Loucy (cell line): ENCODE results near the gene CEP44.

Experiments
- H2AFZ ChIP-seq: fragments of 200-600 bp; sonication (generic); 2 replicates; pipeline ENCODE4 v1.6.0; 2016; ENCODE audit warnings: antibody characterized with exemption, mild to moderate bottlenecking, low read length, moderate library complexity
- H3F3A ChIP-seq: fragments of 200-600 bp; 2 replicates; pipeline ENCODE4 v1.6.0; 2016; ENCODE audit warnings: antibody characterized with exemption, low read depth, mild to moderate bottlenecking
- H3K27me3 ChIP-seq: fragments of 200-600 bp; sonication (generic); 2 replicates; pipeline ENCODE4 v1.6.1; 2014; ENCODE audit warnings: low read length, mild to moderate bottlenecking; ENCODE audit not compliant: insufficient read depth, poor library complexity, severe bottlenecking
- H3K36me3 ChIP-seq: fragments of 200-600 bp; sonication (generic); 2 replicates; pipeline ENCODE4 v1.6.1; 2016; ENCODE audit warnings: low read length; ENCODE audit not compliant: insufficient read depth
- H3K4me1 ChIP-seq: fragments of 200-600 bp; sonication (generic); 2 replicates; pipeline ENCODE4 v1.5.1; 2014; ENCODE audit warnings: low read length, mild to moderate bottlenecking; ENCODE audit not compliant: insufficient read depth, poor library complexity, severe bottlenecking
- H3K4me2 ChIP-seq: fragments of 200-600 bp; sonication (generic); 2 replicates; pipeline ENCODE4 v1.6.0; 2014; ENCODE audit warnings: antibody characterized with exemption, low read length, low read depth, mild to moderate bottlenecking; ENCODE audit not compliant: poor library complexity, severe bottlenecking
- H3K4me3 ChIP-seq: fragments of 200-600 bp; sonication (generic); 2 replicates; pipeline ENCODE4 v1.5.1; 2014; ENCODE audit warnings: low read length, mild to moderate bottlenecking, mixed read lengths; ENCODE audit not compliant: poor library complexity, severe bottlenecking
- H3K79me2 ChIP-seq: fragments of 200-600 bp; sonication (generic); 2 replicates; pipeline ENCODE4 v1.6.1; 2014; ENCODE audit warnings: low read length; ENCODE audit not compliant: insufficient read depth
- H3K9ac ChIP-seq: fragments of 200-600 bp; sonication (generic); 2 replicates; pipeline ENCODE4 v1.6.0; 2014; ENCODE audit warnings: mild to moderate bottlenecking, low read depth, low read length, moderate library complexity; ENCODE audit not compliant: poor library complexity, severe bottlenecking
- H3K9me2 ChIP-seq: fragments of 200-600 bp; sonication (generic); replicated peaks from 2 replicates; pipeline ENCODE4 v1.6.1; 2016; ENCODE audit warnings: low read depth, low read length, mixed read lengths
- H3K9me3 ChIP-seq: fragments of 200-600 bp; sonication (generic); 2 replicates; pipeline ENCODE4 v1.6.1; 2014; ENCODE audit warnings: mild to moderate bottlenecking, antibody characterized with exemption, low read length, low read depth; ENCODE audit not compliant: insufficient read depth
- H4K20me1 ChIP-seq: fragments of 200-600 bp; sonication (generic); 2 replicates; pipeline ENCODE4 v1.6.0; 2014; ENCODE audit warnings: antibody characterized with exemption, low read length, mild to moderate bottlenecking; ENCODE audit not compliant: insufficient read depth, poor library complexity, severe bottlenecking
- EZH2phosphoT487 ChIP-seq: fragments of 200-600 bp; IDR thresholded peaks from 2 replicates; pipeline ENCODE4 v1.6.1; 2018; ENCODE audit warnings: antibody characterized with exemption, mild to moderate bottlenecking, moderate library complexity, borderline replicate concordance
- TF ChIP-seq, protein P1 (sequence below): fragments of 200-600 bp; sonication (generic); conservative IDR thresholded peaks from 2 replicates; pipeline ENCODE4 v1.5.1; 2014; ENCODE audit warnings: mild to moderate bottlenecking, antibody characterized with exemption, low read length

The CEP44 gene

GRCh38 chr4:174255786-174256185 is 27.9 kb upstream of the CEP44 start:
- no peaks in the 10 kb centered on the region for H3K27me3 ChIP-seq
- H3K9me3 ChIP-seq = no peaks in the 10 kb centered on the region
- H3K36me3 ChIP-seq = peaks cover 22% of the 10 kb centered on the region
- H3K79me2 ChIP-seq = no peaks in the 10 kb centered on the region
- H3K4me1 ChIP-seq = no peaks in the 10 kb centered on the region
- H3K9me2 ChIP-seq = no peaks in the 10 kb centered on the region
- no peak overlapping the region for H3K4me3 ChIP-seq
- H3K9ac ChIP-seq = no peak overlapping the region
- no peaks in the 10 kb centered on the region for H3F3A ChIP-seq
- no peaks in the 10 kb centered on the region for H4K20me1 ChIP-seq
- H2AFZ ChIP-seq = no peak overlapping the region
- TF ChIP-seq EZH2phosphoT487 = no peak
- TF ChIP-seq, protein P1, sequence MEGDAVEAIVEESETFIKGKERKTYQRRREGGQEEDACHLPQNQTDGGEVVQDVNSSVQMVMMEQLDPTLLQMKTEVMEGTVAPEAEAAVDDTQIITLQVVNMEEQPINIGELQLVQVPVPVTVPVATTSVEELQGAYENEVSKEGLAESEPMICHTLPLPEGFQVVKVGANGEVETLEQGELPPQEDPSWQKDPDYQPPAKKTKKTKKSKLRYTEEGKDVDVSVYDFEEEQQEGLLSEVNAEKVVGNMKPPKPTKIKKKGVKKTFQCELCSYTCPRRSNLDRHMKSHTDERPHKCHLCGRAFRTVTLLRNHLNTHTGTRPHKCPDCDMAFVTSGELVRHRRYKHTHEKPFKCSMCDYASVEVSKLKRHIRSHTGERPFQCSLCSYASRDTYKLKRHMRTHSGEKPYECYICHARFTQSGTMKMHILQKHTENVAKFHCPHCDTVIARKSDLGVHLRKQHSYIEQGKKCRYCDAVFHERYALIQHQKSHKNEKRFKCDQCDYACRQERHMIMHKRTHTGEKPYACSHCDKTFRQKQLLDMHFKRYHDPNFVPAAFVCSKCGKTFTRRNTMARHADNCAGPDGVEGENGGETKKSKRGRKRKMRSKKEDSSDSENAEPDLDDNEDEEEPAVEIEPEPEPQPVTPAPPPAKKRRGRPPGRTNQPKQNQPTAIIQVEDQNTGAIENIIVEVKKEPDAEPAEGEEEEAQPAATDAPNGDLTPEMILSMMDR = no peak
- H3K4me2 ChIP-seq = no peak overlapping the region

DNA sequence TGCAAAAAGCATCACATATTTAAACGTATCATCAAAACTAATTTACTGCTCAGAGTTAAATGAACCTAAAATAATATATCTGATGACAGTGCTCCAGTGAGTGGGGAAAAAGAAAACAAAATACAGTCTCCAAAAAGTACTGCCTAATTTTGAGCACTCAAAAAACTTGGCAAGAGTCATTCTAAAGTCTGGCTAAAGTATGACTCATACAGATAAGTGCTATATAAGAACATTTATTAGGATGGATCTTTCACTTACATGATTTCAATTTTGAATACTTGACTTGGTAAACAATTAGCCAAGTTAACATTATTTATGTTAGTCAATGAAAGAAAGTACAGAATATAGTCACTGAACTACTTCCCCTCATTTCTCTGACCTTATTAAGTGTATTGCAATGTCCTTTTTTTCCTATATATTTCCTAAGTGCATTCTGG is 27.4 kb upstream of the CEP44 start:
- Histone ChIP-seq H3K4me2 (no peak overlapping the region), H3K36me3 (peaks cover 22% of the 10 kb centered on the region), H2AFZ (no peak overlapping the region), H3K9me3 (no peaks in the 10 kb centered on the region), H3K4me3 (no peak overlapping the region), H3K9ac (no peak overlapping the region), H4K20me1 (no peaks in the 10 kb centered on the region), H3K4me1 (no peaks in the 10 kb centered on the region), H3F3A (no peaks in the 10 kb centered on the region), H3K9me2 (no peaks in the 10 kb centered on the region), H3K27me3 (no peaks in the 10 kb centered on the region), H3K79me2 (no peaks in the 10 kb centered on the region)
- TF ChIP-seq, protein P1 = no peak
- no peak for TF ChIP-seq EZH2phosphoT487

DNA sequence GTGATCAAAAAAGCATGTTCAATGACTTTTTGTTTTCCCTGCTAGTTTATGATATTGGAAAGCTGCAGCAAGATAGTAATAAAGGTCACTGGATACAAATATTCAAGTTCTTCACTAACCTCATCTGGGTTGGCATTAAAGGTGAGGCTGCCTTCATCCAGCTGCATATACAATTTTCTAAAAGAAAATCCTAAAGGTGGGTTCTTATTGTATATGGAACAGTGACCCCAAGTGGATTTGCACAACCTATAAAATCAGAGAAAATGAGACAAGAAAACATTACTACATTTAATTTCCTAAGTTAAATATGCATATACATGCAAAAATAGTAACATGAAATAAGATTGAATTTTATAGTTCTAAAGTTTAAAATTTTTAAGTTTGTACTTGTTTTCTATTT is 24.1 kb upstream of the CEP44 start:
- peaks cover 28% of the 10 kb centered on the region for H3K36me3 ChIP-seq
- H3K27me3 ChIP-seq = no peaks in the 10 kb centered on the region
- H3F3A ChIP-seq = no peaks in the 10 kb centered on the region

More for the DNA sequence above, 24.1 kb upstream of the CEP44 start:
- no peaks in the 10 kb centered on the region for H3K9me2 ChIP-seq
- no peak overlapping the region for H3K4me2 ChIP-seq
- H3K9me3 ChIP-seq = no peaks in the 10 kb centered on the region
- H4K20me1 ChIP-seq = no peaks in the 10 kb centered on the region
- H2AFZ ChIP-seq = no peak overlapping the region
- H3K4me3 ChIP-seq = no peak overlapping the region
- peaks cover 11% of the 10 kb centered on the region; the same call in 1 of the 2 replicates for H3K79me2 ChIP-seq
- no peak overlapping the region for H3K9ac ChIP-seq
- H3K4me1 ChIP-seq = no peaks in the 10 kb centered on the region
- TF ChIP-seq, protein P1 = peak; percentile 32
- TF ChIP-seq EZH2phosphoT487 = no peak
